Choroid plexus epithelial cell (primary cell): Measurements from ENCODE around the gene IL1RL2.

Experiments used
- DNase-seq: peaks from one replicate; pipeline ENCODE4 v3.0.0-alpha.2; 2010; ENCODE audit warnings: low read depth
- H3K4me3 ChIP-seq: 2 replicates; pipeline ENCODE4 v1.5.1; 2011; ENCODE audit warnings: low read depth, mild to moderate bottlenecking, control low read depth, low read length, moderate library complexity
- CTCF ChIP-seq: conservative IDR thresholded peaks from 2 replicates; pipeline ENCODE4 v1.5.1; 2011; ENCODE audit warnings: low read depth, mild to moderate bottlenecking, control low read depth, inconsistent platforms, low read length, moderate library complexity

IL1RL2 gene

GRCh38 chr2:102141970-102142828 lies 44.6 kb upstream of the IL1RL2 start, which contains the start of gene IL1R1:
IL1R1 (plus strand) TSS chr2:102142746; CDS start chr2:102157725, 14,979 bp downstream.
- peak within 1 kb of the TSS; percentile 86 for H3K4me3 ChIP-seq
- peak; percentile 89 for DNase-seq
- TF ChIP-seq CTCF: no peak

- peak; percentile 77 for DNase-seq
These were observed 43.9 kb upstream of the IL1RL2 start for GRCh38 chr2:102142829-102143449.

GRCh38 chr2:102143450-102143985 lies 43.3 kb upstream of the IL1RL2 start:
- TF ChIP-seq CTCF: peak; percentile 41
- peak overlapping the region; percentile 86 for H3K4me3 ChIP-seq
- DNase-seq: peak; percentile 77

More at GRCh38 chr2:102142829-102143449, 43.9 kb upstream of the IL1RL2 start:
- H3K4me3 ChIP-seq: peak overlapping the region; percentile 86
- no peak for TF ChIP-seq CTCF

- H3K4me3 ChIP-seq: peak overlapping the region; percentile 86
- TF ChIP-seq CTCF: no peak
- DNase-seq: peak; percentile 80
These were observed 42.7 kb upstream of the IL1RL2 start for GRCh38 chr2:102144128-102144527.

GRCh38 chr2:102145107-102145506 lies 41.7 kb upstream of the IL1RL2 start:
- H3K4me3 ChIP-seq: peak overlapping the region; percentile 86
- no peak for DNase-seq
- no peak for TF ChIP-seq CTCF

GRCh38 chr2:102145934-102146333 lies 40.9 kb upstream of the IL1RL2 start:
- no peak for DNase-seq
- no peak overlapping the region for H3K4me3 ChIP-seq
- no peak for TF ChIP-seq CTCF
